GM23338 (cell line): ENCODE data around the gene FGFRL1. TPM values are rescaled to one million over a fixed set of nuclear protein-coding genes. Genes with fewer than 3 reads are reported as not detected.

Experiments
- ATAC-seq: fragments of 200-7000 bp; cut with Tn5 transposase; 3 replicates; pipeline ENCODE4 v1.9.1; 2020
- DNase-seq: peaks from one replicate; pipeline ENCODE4 v3.0.0-alpha.2; 2015; ENCODE audit warnings: low spot score
- H2AFZ ChIP-seq: fragments of 200-600 bp; sonication (generic); 2 replicates; pipeline ENCODE4 v1.8.0; 2016; ENCODE audit warnings: antibody characterized with exemption, mild to moderate bottlenecking, moderate library complexity
- H3F3A ChIP-seq: fragments of 200-600 bp; sonication (generic); replicated peaks from 2 replicates; pipeline ENCODE4 v1.8.0; 2017; ENCODE audit warnings: antibody characterized with exemption, mixed run types, low read depth
- H3K27ac ChIP-seq: fragments of 200-600 bp; sonication (generic); 2 replicates; pipeline ENCODE4 v1.6.1; 2016; ENCODE audit warnings: low read depth
- H3K27me3 ChIP-seq: fragments of 200-600 bp; sonication (generic); 2 replicates; pipeline ENCODE4 v1.8.0; 2016; ENCODE audit warnings: mild to moderate bottlenecking, mixed run types, moderate library complexity; ENCODE audit not compliant: insufficient read depth
- H3K36me3 ChIP-seq: fragments of 200-600 bp; sonication (generic); 2 replicates; pipeline ENCODE4 v1.8.0; 2016; ENCODE audit warnings: mild to moderate bottlenecking; ENCODE audit not compliant: insufficient read depth
- H3K4me1 ChIP-seq: fragments of 200-600 bp; sonication (generic); 2 replicates; pipeline ENCODE4 v1.8.0; 2016; ENCODE audit warnings: mild to moderate bottlenecking, moderate library complexity; ENCODE audit not compliant: insufficient read depth
- H3K4me2 ChIP-seq: fragments of 200-600 bp; sonication (generic); 2 replicates; pipeline ENCODE4 v1.7.1; 2017; ENCODE audit warnings: mixed run types
- H3K4me3 ChIP-seq: fragments of 200-600 bp; sonication (generic); 2 replicates; pipeline ENCODE4 v1.6.1; 2016; ENCODE audit warnings: mixed run types
- H3K79me2 ChIP-seq: fragments of 200-600 bp; sonication (generic); replicated peaks from 2 replicates; pipeline ENCODE4 v1.8.0; 2017; ENCODE audit warnings: mild to moderate bottlenecking; ENCODE audit not compliant: insufficient read depth
- H3K9me2 ChIP-seq: fragments of 200-600 bp; sonication (generic); 2 replicates; pipeline ENCODE4 v1.8.0; 2017; ENCODE audit not compliant: insufficient read depth
- H4K20me1 ChIP-seq: fragments of 200-600 bp; sonication (generic); replicated peaks from 2 replicates; pipeline ENCODE4 v1.8.0; 2017; ENCODE audit warnings: mild to moderate bottlenecking; ENCODE audit not compliant: insufficient read depth
- H3K27ac Mint-ChIP-seq: 2 replicates; pipeline ENCODE4 v1.8.0; 2020; ENCODE audit warnings: inconsistent platforms, mild to moderate bottlenecking, moderate library complexity, mixed read lengths
- H3K27me3 Mint-ChIP-seq: 3 replicates; pipeline ENCODE4 v1.8.0; 2022; ENCODE audit warnings: low read depth, mild to moderate bottlenecking, moderate library complexity, mixed read lengths, inconsistent platforms; ENCODE audit not compliant: insufficient read depth, poor library complexity
- H3K36me3 Mint-ChIP-seq: 3 replicates; pipeline ENCODE4 v1.8.0; 2021; ENCODE audit warnings: low read depth, mild to moderate bottlenecking, inconsistent platforms, moderate library complexity, mixed read lengths
- H3K4me1 Mint-ChIP-seq: 3 replicates; pipeline ENCODE4 v1.8.0; 2020; ENCODE audit warnings: mild to moderate bottlenecking, inconsistent platforms, mixed read lengths
- H3K4me3 Mint-ChIP-seq: 3 replicates; pipeline ENCODE4 v1.8.0; 2021; ENCODE audit warnings: moderate library complexity, mild to moderate bottlenecking, inconsistent platforms, mixed read lengths
- H3K9me3 Mint-ChIP-seq: 3 replicates; pipeline ENCODE4 v1.8.0; 2020; ENCODE audit warnings: moderate library complexity, mild to moderate bottlenecking, inconsistent platforms, mixed read lengths
- CREB1 ChIP-seq: fragments of 250-450 bp; sonication (Bioruptor Pico); IDR thresholded peaks from 2 replicates; pipeline ENCODE4 v1.5.0; 2020; ENCODE audit warnings: low read depth, mild to moderate bottlenecking, moderate library complexity
- ETS1 ChIP-seq: IDR thresholded peaks from 2 replicates; pipeline ENCODE4 v1.6.1; 2016; ENCODE audit warnings: antibody characterized with exemption
- EZH2 ChIP-seq: fragments of 200-600 bp; sonication (generic); IDR thresholded peaks from one replicate; pipeline ENCODE4 v1.8.0; 2017; ENCODE audit warnings: antibody characterized with exemption, mild to moderate bottlenecking, low read depth; ENCODE audit not compliant: unreplicated experiment
- JUNB ChIP-seq: IDR thresholded peaks from one replicate; pipeline ENCODE4 v1.6.1; 2016; ENCODE audit warnings: antibody characterized with exemption; ENCODE audit not compliant: unreplicated experiment
- NANOG ChIP-seq: IDR thresholded peaks from 2 replicates; pipeline ENCODE4 v1.6.1; 2016; ENCODE audit warnings: antibody characterized with exemption, borderline replicate concordance
- POLR2AphosphoS5 ChIP-seq: IDR thresholded peaks from 2 replicates; pipeline ENCODE4 v1.6.1; 2016; ENCODE audit warnings: antibody characterized with exemption, low read depth
- ZNF114 ChIP-seq: fragments of 250-450 bp; sonication (Bioruptor Pico); IDR thresholded peaks from 2 replicates; pipeline ENCODE4 v1.5.0; 2020; ENCODE audit warnings: mild to moderate bottlenecking, moderate library complexity
- ZNF331 ChIP-seq: fragments of 250-450 bp; sonication (Bioruptor Pico); IDR thresholded peaks from 2 replicates; pipeline ENCODE4 v1.5.0; 2020; ENCODE audit warnings: low read depth, mild to moderate bottlenecking, moderate library complexity
- ZNF462 ChIP-seq: fragments of 250-450 bp; sonication (Bioruptor Pico); IDR thresholded peaks from 2 replicates; pipeline ENCODE4 v1.5.0; 2020; ENCODE audit warnings: mild to moderate bottlenecking, moderate library complexity
- polyA plus RNA-seq: library from polyadenylated mRNA; unstranded; fragments of >200 nt; fragmentation: Nextera tagmentation; extraction: Ambion mirVana; gene quantifications from 2 replicates; pipeline ENCODE4 v1.2.1, GENCODE V29; 2016
- total RNA-seq: library from RNA; depleted of rRNA; stranded (reverse); fragments of >200 nt; shearing (Covaris generic); gene quantifications from 2 replicates; pipeline ENCODE4 v1.2.3, GENCODE V29; 2014
- TF ChIP-seq, protein P1 (sequence below), 2 experiments: fragments of 200-600 bp in 1 of 2; sonication (generic) in 1 of 2; conservative IDR thresholded peaks; 2 replicates each; pipeline versions ENCODE4 v1.5.1 to v1.6.1; 2016 to 2017; ENCODE audit warnings: antibody characterized with exemption in 2 of 2, low read depth in 2 of 2, mild to moderate bottlenecking in 2 of 2, moderate library complexity in 1 of 2

FGFRL1 gene
- total and polyA plus RNA-seq, 2 experiments from 2014 or later, result 7.0 to 35.8 TPM

DNA sequence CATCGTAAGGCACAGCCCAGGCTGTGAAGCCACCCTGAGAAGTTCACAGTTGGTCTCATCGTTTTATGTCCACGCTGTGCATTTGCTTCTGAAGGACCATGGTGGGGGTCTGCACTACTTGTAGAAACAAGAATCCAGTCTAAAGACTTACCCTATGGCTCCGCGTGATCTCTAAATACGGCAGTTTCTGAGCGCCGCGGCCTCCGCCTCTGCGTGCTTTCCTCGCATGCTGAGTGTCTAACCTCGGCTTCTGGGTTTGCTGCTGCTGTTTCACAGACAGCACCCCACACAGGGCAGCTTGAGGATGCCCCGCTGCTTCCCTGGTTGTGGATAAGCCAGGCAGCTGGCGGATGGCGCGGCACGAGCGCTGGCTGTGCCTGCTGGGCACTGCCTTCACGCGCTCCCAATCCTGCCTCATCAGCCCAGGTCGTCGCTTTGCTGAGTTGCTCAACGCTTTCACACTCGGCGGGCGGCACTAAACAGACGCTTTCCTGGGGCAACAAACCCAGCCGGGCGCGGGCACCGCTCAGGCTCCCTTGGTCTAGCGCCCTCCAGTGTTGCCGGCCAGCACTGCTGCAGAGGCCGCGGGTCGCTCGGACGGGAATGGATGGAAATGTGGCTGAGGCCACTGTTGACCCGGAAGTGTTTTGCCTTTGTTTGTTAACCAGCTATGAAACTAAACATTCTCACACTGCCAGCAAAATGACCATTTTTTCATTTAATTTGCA is 39.2 kb downstream of the FGFRL1 start:
- H3K27me3 Mint-ChIP-seq, result peaks cover 14% of the 10 kb centered on the region
- no peak overlapping the region for H3K4me3 ChIP-seq
- H2AFZ ChIP-seq, result no peak overlapping the region
- no peaks in the 10 kb centered on the region for H4K20me1 ChIP-seq
- H3F3A ChIP-seq, result no peaks in the 10 kb centered on the region
- H3K9me2 ChIP-seq, result no peaks in the 10 kb centered on the region
- no peak for TF ChIP-seq ETS1
- no peak for TF ChIP-seq CREB1 (CRISPR knock-in tag)
- no peak for TF ChIP-seq ZNF331 (CRISPR knock-in tag)
- TF ChIP-seq EZH2, result no peak
- TF ChIP-seq ZNF114, result no peak
- TF ChIP-seq JUNB, result no peak
- TF ChIP-seq, protein P1, sequence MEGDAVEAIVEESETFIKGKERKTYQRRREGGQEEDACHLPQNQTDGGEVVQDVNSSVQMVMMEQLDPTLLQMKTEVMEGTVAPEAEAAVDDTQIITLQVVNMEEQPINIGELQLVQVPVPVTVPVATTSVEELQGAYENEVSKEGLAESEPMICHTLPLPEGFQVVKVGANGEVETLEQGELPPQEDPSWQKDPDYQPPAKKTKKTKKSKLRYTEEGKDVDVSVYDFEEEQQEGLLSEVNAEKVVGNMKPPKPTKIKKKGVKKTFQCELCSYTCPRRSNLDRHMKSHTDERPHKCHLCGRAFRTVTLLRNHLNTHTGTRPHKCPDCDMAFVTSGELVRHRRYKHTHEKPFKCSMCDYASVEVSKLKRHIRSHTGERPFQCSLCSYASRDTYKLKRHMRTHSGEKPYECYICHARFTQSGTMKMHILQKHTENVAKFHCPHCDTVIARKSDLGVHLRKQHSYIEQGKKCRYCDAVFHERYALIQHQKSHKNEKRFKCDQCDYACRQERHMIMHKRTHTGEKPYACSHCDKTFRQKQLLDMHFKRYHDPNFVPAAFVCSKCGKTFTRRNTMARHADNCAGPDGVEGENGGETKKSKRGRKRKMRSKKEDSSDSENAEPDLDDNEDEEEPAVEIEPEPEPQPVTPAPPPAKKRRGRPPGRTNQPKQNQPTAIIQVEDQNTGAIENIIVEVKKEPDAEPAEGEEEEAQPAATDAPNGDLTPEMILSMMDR (conservative IDR thresholded peaks at IDR 0.05; ENCODE audit: low read depth in 2 of 2), result no peak
- no peak for TF ChIP-seq POLR2AphosphoS5
- TF ChIP-seq NANOG, result no peak
- no peak for TF ChIP-seq ZNF462
- H3K9me3 Mint-ChIP-seq, result peaks cover 3% of the 10 kb centered on the region; the same call in 2 of the 3 replicates
- ATAC-seq, result no peak
- H3K79me2 ChIP-seq, result no peaks in the 10 kb centered on the region
- peaks cover 3% of the 10 kb centered on the region; the same call in 1 of the 3 replicates for H3K36me3 Mint-ChIP-seq
- no peak overlapping the region for H3K27ac Mint-ChIP-seq
- peaks cover 4% of the 10 kb centered on the region for H3K4me1 Mint-ChIP-seq
- DNase-seq, result no peak
- no peaks in the 10 kb centered on the region for H3K4me1 ChIP-seq
- no peaks in the 10 kb centered on the region for H3K36me3 ChIP-seq
- no peak overlapping the region for H3K4me3 Mint-ChIP-seq
- H3K27ac ChIP-seq, result no peak overlapping the region
- no peak overlapping the region for H3K4me2 ChIP-seq
- H3K27me3 ChIP-seq, result no peaks in the 10 kb centered on the region
